22Rv1 (cell line): ENCODE data around the gene TPMT.
A peak's percentile ranks its signal among the peaks of the same experiment; 100 is the strongest.
"Not testable (repeated sequence)": the region's sequence is repeated elsewhere in the genome, so short reads cannot be mapped to it uniquely, and the experiment has no call there.

ENCODE experiments used
- H3K27ac ChIP-seq: fragments of 450-650 bp; 2 replicates; pipeline ENCODE4 v1.5.1; 2017
- CTCF ChIP-seq: fragments of 450-650 bp; IDR thresholded peaks from 2 replicates; pipeline ENCODE4 v1.5.1; 2017; ENCODE audit warnings: mild to moderate bottlenecking
- ZFX ChIP-seq: fragments of 450-650 bp; IDR thresholded peaks from 2 replicates; pipeline ENCODE4 v1.6.1; 2017; ENCODE audit warnings: antibody characterized with exemption, borderline replicate concordance

TPMT gene

GRCh38 chr6:18155150-18155863 lies 430 bp upstream of the TPMT start, which contains the start of gene KDM1B:
Gene KDM1B, plus strand, starts transcription at chr6:18155422. Its CDS starts 4,474 bp downstream, at chr6:18159896.
- no peak for TF ChIP-seq CTCF
- TF ChIP-seq ZFX: no peak
- peak within 1 kb of the TSS; percentile 62 for H3K27ac ChIP-seq

GRCh38 chr6:18153311-18153703 lies 1.6 kb downstream of the TPMT start:
- peak overlapping the region; percentile 56 for H3K27ac ChIP-seq
- TF ChIP-seq ZFX (no peak), CTCF (no peak)

- TF ChIP-seq CTCF (no peak), ZFX (no peak)
- H3K27ac ChIP-seq: no peak overlapping the region
Observed at GRCh38 chr6:18151801-18152200, 3.1 kb downstream of the TPMT start.

- not testable (repeated sequence) for H3K27ac ChIP-seq
Observed at GRCh38 chr6:18151391-18151790, 3.5 kb downstream of the TPMT start.

GRCh38 chr6:18148304-18149025 lies 6.4 kb downstream of the TPMT start:
- H3K27ac ChIP-seq: no peak overlapping the region
- no peak for TF ChIP-seq ZFX
- TF ChIP-seq CTCF: no peak

- no peak overlapping the region for H3K27ac ChIP-seq
- TF ChIP-seq CTCF (no peak), ZFX (no peak)
Observed at GRCh38 chr6:18147616-18148015, 7.3 kb downstream of the TPMT start.

GRCh38 chr6:18147160-18147559 lies 7.7 kb downstream of the TPMT start:
- TF ChIP-seq ZFX (no peak), CTCF (no peak)
- no peak overlapping the region for H3K27ac ChIP-seq

GRCh38 chr6:18142591-18142861 lies 12.4 kb downstream of the TPMT start:
- peak overlapping the region; percentile 79 for H3K27ac ChIP-seq
- TF ChIP-seq CTCF: no peak
- no peak for TF ChIP-seq ZFX
